H1 (cell line): Measurements from ENCODE around the gene SLC35D3. TPM values are rescaled to one million over a fixed set of nuclear protein-coding genes. Genes with fewer than 3 reads are reported as not detected.

Experiments
- CTCF ChIA-PET: fragments of 300-600 bp; sonication (Branson Sonifier 250); formaldehyde crosslinking; loops from one replicate; lab custom pipeline; 2021; ENCODE audit not compliant: partially characterized antibody; lab: Charles Lee
- POLR2A ChIA-PET: fragments of 300-600 bp; sonication (Branson Sonifier 250); formaldehyde crosslinking; loops from one replicate; lab custom pipeline; 2021; ENCODE audit warnings: inconsistent platforms; ENCODE audit not compliant: partially characterized antibody; lab: Charles Lee
- DNase-seq, 2 experiments: peaks; one replicate each; pipeline versions ENCODE4 v3.0.0 to v3.0.0-alpha.2; 2010 to 2022; ENCODE audit warnings: low spot score in 2 of 2, low read depth in 1 of 2, mixed read lengths in 1 of 2
- FAIRE-seq: peaks from 2 replicates; lab custom pipeline; 2011; peaks lifted over from hg19 to GRCh38; lab: Jason Lieb, UNC
- H2AFZ ChIP-seq: 2 replicates; pipeline ENCODE4 v1.8.1; 2012; ENCODE audit warnings: low read length, inconsistent platforms
- H2AK5ac ChIP-seq: 2 replicates; pipeline ENCODE4 v1.6.1; 2013; ENCODE audit warnings: low read depth, low read length
- H2BK120ac ChIP-seq: replicated peaks from 2 replicates; pipeline ENCODE3; 2013; ENCODE audit warnings: low read depth, low read length, inconsistent platforms
- H2BK12ac ChIP-seq: 2 replicates; pipeline ENCODE4 v1.6.1; 2013; ENCODE audit warnings: low read depth, low read length
- H2BK15ac ChIP-seq: 2 replicates; pipeline ENCODE4 v1.6.1; 2013; ENCODE audit warnings: low read length
- H2BK20ac ChIP-seq: 2 replicates; pipeline ENCODE4 v1.6.1; 2013; ENCODE audit warnings: low read length
- H2BK5ac ChIP-seq: 2 replicates; pipeline ENCODE4 v1.6.1; 2013; ENCODE audit warnings: low read depth, low read length
- H3K14ac ChIP-seq: 2 replicates; pipeline ENCODE4 v1.6.1; 2013; ENCODE audit warnings: inconsistent platforms; ENCODE audit not compliant: insufficient read length
- H3K18ac ChIP-seq: 2 replicates; pipeline ENCODE4 v1.6.1; 2013; ENCODE audit warnings: low read length; ENCODE audit errors: extremely low read depth
- H3K23ac ChIP-seq: 2 replicates; pipeline ENCODE4 v1.6.1; 2013; ENCODE audit warnings: inconsistent platforms; ENCODE audit not compliant: insufficient read length
- H3K23me2 ChIP-seq: 2 replicates; pipeline ENCODE4 v1.6.1; 2013; ENCODE audit warnings: low read depth, low read length
- H3K27ac ChIP-seq: 2 replicates; pipeline ENCODE4 v1.6.1; 2011; ENCODE audit warnings: low read depth, low read length, inconsistent platforms
- H3K27me3 ChIP-seq, 4 experiments: replicated peaks in 1 of 4; 1 replicate in 1 of 4; 2 replicates in 3 of 4; pipeline versions ENCODE4 v1.6.1 to v1.8.1; 2011 to 2013; ENCODE audit warnings: low read length in 3 of 4, mild to moderate bottlenecking in 3 of 4, inconsistent platforms in 2 of 4, mixed read lengths in 2 of 4, moderate library complexity in 1 of 4; ENCODE audit not compliant: control insufficient read depth in 3 of 4, insufficient read depth in 3 of 4; ENCODE audit errors: extremely low read depth in 1 of 4
- H3K36me3 ChIP-seq, 4 experiments: 2 replicates each; pipeline versions ENCODE4 v1.6.1 to v1.8.1; 2011 to 2013; ENCODE audit warnings: mild to moderate bottlenecking in 4 of 4, low read length in 3 of 4, moderate library complexity in 2 of 4, control low read depth in 1 of 4, inconsistent platforms in 1 of 4; ENCODE audit not compliant: insufficient read depth in 4 of 4, control insufficient read depth in 2 of 4
- H3K4ac ChIP-seq: replicated peaks from 2 replicates; pipeline ENCODE3; 2013; ENCODE audit warnings: low read length, low read depth, mixed read lengths, inconsistent platforms; ENCODE audit not compliant: insufficient read length
- H3K4me1 ChIP-seq, 4 experiments: replicated peaks in 1 of 4; 1 replicate in 1 of 4; 2 replicates in 3 of 4; pipeline versions ENCODE4 v1.6.1 to v1.8.1; 2011 to 2013; ENCODE audit warnings: low read length in 3 of 4, inconsistent platforms in 2 of 4, mixed read lengths in 1 of 4; ENCODE audit not compliant: insufficient read depth in 4 of 4, control insufficient read depth in 3 of 4
- H3K4me2 ChIP-seq, 2 experiments: 2 replicates each; pipeline versions ENCODE4 v1.6.1 to v1.8.1; 2011 to 2013; ENCODE audit warnings: low read depth in 2 of 2, low read length in 2 of 2, control low read depth in 1 of 2, inconsistent platforms in 1 of 2, mild to moderate bottlenecking in 1 of 2; ENCODE audit not compliant: insufficient read depth in 1 of 2
- H3K4me3 ChIP-seq, 4 experiments: fragments of 200-600, 300-600 bp in 1 of 4; sonication (generic), shearing (Covaris generic), sonication (Bioruptor Twin) in 1 of 4; 2 replicates each; pipeline versions ENCODE4 v1.5.1 to v1.8.1; 2011 to 2016; ENCODE audit warnings: low read length in 4 of 4, low read depth in 3 of 4, control low read depth in 2 of 4, inconsistent platforms in 2 of 4, mild to moderate bottlenecking in 2 of 4, mixed read lengths in 1 of 4, moderate library complexity in 1 of 4; ENCODE audit not compliant: insufficient read depth in 2 of 4; ENCODE audit errors: extremely low read depth in 1 of 4
- H3K56ac ChIP-seq: replicated peaks from 2 replicates; pipeline ENCODE3; 2013; ENCODE audit warnings: low read depth, mild to moderate bottlenecking, mixed read lengths, low read length, inconsistent platforms; ENCODE audit not compliant: insufficient read length
- H3K79me1 ChIP-seq: 2 replicates; pipeline ENCODE4 v1.6.1; 2013; ENCODE audit warnings: low read depth, low read length, control low read depth
- H3K79me2 ChIP-seq, 2 experiments: 2 replicates each; pipeline versions ENCODE4 v1.6.1 to v1.8.1; 2012 to 2013; ENCODE audit warnings: low read length in 2 of 2, mild to moderate bottlenecking in 2 of 2, inconsistent platforms in 1 of 2; ENCODE audit not compliant: insufficient read depth in 2 of 2, control insufficient read depth in 1 of 2
- H3K9ac ChIP-seq, 4 experiments: replicated peaks in 1 of 4; 1 replicate in 1 of 4; 2 replicates in 3 of 4; pipeline versions ENCODE4 v1.6.1 to v1.8.1; 2011 to 2013; ENCODE audit warnings: low read depth in 3 of 4, low read length in 3 of 4, control low read depth in 2 of 4, mild to moderate bottlenecking in 2 of 4, moderate library complexity in 2 of 4, inconsistent platforms in 1 of 4; ENCODE audit errors: extremely low read depth in 1 of 4
- H3K9me3 ChIP-seq, 2 experiments: 2 replicates each; pipeline versions ENCODE4 v1.6.1 to v1.8.1; 2012 to 2013; ENCODE audit warnings: mild to moderate bottlenecking in 2 of 2, moderate library complexity in 2 of 2, control low read depth in 1 of 2, inconsistent platforms in 1 of 2, low read depth in 1 of 2, low read length in 1 of 2, mixed read lengths in 1 of 2; ENCODE audit not compliant: insufficient read depth in 2 of 2
- H4K20me1 ChIP-seq, 2 experiments: replicated peaks in 1 of 2; 2 replicates each; pipeline versions ENCODE3 to v1.8.1; 2011 to 2013; ENCODE audit warnings: inconsistent platforms in 2 of 2, low read length in 2 of 2, mild to moderate bottlenecking in 1 of 2; ENCODE audit not compliant: insufficient read depth in 2 of 2, control insufficient read depth in 1 of 2
- H4K5ac ChIP-seq: 2 replicates; pipeline ENCODE4 v1.6.1; 2013; ENCODE audit warnings: low read length, low read depth, mixed read lengths, inconsistent platforms; ENCODE audit not compliant: insufficient read length
- H4K8ac ChIP-seq: 2 replicates; pipeline ENCODE4 v1.8.0; 2013; ENCODE audit warnings: mild to moderate bottlenecking, moderate library complexity, low read length, inconsistent platforms; ENCODE audit not compliant: insufficient read depth; ENCODE audit errors: extremely low read depth
- H4K91ac ChIP-seq: replicated peaks from 2 replicates; pipeline ENCODE3; 2013; ENCODE audit warnings: low read length, mixed read lengths, inconsistent platforms; ENCODE audit not compliant: insufficient read length
- ASH2L ChIP-seq: fragments of 200-600, 300-600 bp; sonication (generic); IDR thresholded peaks from one replicate; pipeline ENCODE4 v1.7.1; 2017; ENCODE audit warnings: low read length
- BRCA1 ChIP-seq: IDR thresholded peaks from 2 replicates; pipeline ENCODE4 v1.6.1; 2012; ENCODE audit warnings: low read depth, low read length, improper control_type of control experiment
- CEBPB ChIP-seq: IDR thresholded peaks from 2 replicates; pipeline ENCODE4 v1.6.1; 2012; ENCODE audit warnings: low read depth, low read length
- CTBP2 ChIP-seq: IDR thresholded peaks from 2 replicates; pipeline ENCODE4 v1.7.0; 2011; ENCODE audit warnings: borderline replicate concordance, mild to moderate bottlenecking, moderate library complexity, mixed read lengths, low read length; ENCODE audit not compliant: insufficient read depth, insufficient read length
- EP300 ChIP-seq, 2 experiments: IDR thresholded peaks; 1 replicate in 1 of 2; 2 replicates in 1 of 2; pipeline ENCODE4 v1.6.1; 2011 to 2012; ENCODE audit warnings: low read depth in 2 of 2, low read length in 2 of 2, mild to moderate bottlenecking in 2 of 2, borderline replicate concordance in 1 of 2, inconsistent platforms in 1 of 2, moderate library complexity in 1 of 2
- GABPA ChIP-seq: IDR thresholded peaks from 2 replicates; pipeline ENCODE4 v1.6.1; 2011; ENCODE audit warnings: mild to moderate bottlenecking, low read length, moderate library complexity, borderline replicate concordance; ENCODE audit not compliant: insufficient read depth
- HDAC2 ChIP-seq, 2 experiments: fragments of 300-600 bp in 1 of 2; sonication (generic) in 1 of 2; IDR thresholded peaks; 2 replicates each; pipeline ENCODE4 v1.6.1; 2011 to 2012; ENCODE audit warnings: low read depth in 2 of 2, low read length in 2 of 2, mild to moderate bottlenecking in 2 of 2, moderate library complexity in 2 of 2, borderline replicate concordance in 1 of 2, inconsistent platforms in 1 of 2
- KDM4A ChIP-seq: IDR thresholded peaks from one replicate; pipeline ENCODE4 v1.7.1; 2012; ENCODE audit warnings: low read depth, mild to moderate bottlenecking, moderate library complexity, low read length, inconsistent platforms; ENCODE audit not compliant: severe bottlenecking
- RXRA ChIP-seq: IDR thresholded peaks from 2 replicates; pipeline ENCODE4 v1.6.1; 2011; ENCODE audit warnings: low read depth, mild to moderate bottlenecking, low read length, moderate library complexity; ENCODE audit not compliant: insufficient read depth
- SIX5 ChIP-seq: IDR thresholded peaks from 2 replicates; pipeline ENCODE4 v1.6.1; 2011; ENCODE audit warnings: mild to moderate bottlenecking, low read depth, low read length
- TBP ChIP-seq: IDR thresholded peaks from 2 replicates; pipeline ENCODE4 v1.6.1; 2011; ENCODE audit warnings: low read depth, low read length, improper control_type of control experiment
- USF2 ChIP-seq: IDR thresholded peaks from 2 replicates; pipeline ENCODE4 v1.6.1; 2011; ENCODE audit warnings: low read length, improper control_type of control experiment
- ZNF274 ChIP-seq: IDR thresholded peaks from 2 replicates; pipeline ENCODE4 v1.7.0; 2012; ENCODE audit warnings: low read length, borderline replicate concordance; ENCODE audit errors: extremely low read depth
- WGBS, 2 experiments: shearing (Covaris generic) in 1 of 2; methylation state at CpG; one replicate each; pipeline versions ENCODE4 v1.1.6 to v1.1.7; 2013 to 2015; ENCODE audit warnings: low lambda C conversion rate in 2 of 2, mixed read lengths in 2 of 2, inconsistent platforms in 1 of 2, low coverage in 1 of 2, missing lambda C conversion rate in 1 of 2; ENCODE audit not compliant: insufficient replicate concordance in 2 of 2, insufficient coverage in 1 of 2, insufficient read length in 1 of 2; ENCODE audit errors: extremely low coverage in 1 of 2, missing lambda C conversion rate in 1 of 2; 5-methylcytosine and 5-hydroxymethylcytosine counted together
- polyA plus RNA-seq, 7 experiments: library from polyadenylated mRNA; depleted of rRNA in 3 of 7; stranded (reverse) in 5 of 7; unstranded in 2 of 7; fragments of >200 nt in 5 of 7; fragments of 200-250 nt in 2 of 7; gene quantifications; 1 replicate in 5 of 7; 2 replicates in 1 of 7; 4 replicates in 1 of 7; pipeline versions ENCODE4 v1.2.1 to v1.2.3, GENCODE V29; 2011 to 2013; ENCODE audit warnings: missing spikeins in 2 of 7, mixed read lengths in 2 of 7
- total RNA-seq: library from RNA; stranded (reverse); fragmentation: NEBNext Ultra II Directional; extraction: Animal tissue kit (Norgen Biotek cat#: 25700); gene quantifications from 2 replicates; pipeline ENCODE4 v1.2.1, GENCODE V29; 2021

The SLC35D3 gene
- total and polyA plus RNA-seq, 2 of the 8 experiments (the other 6 are each of a cell fraction or from before 2014, with no cell fraction given), result 0.27 to 0.39 TPM

GRCh38 chr6:136873748-136874147 lies 48.4 kb upstream of the SLC35D3 start:
- Histone ChIP-seq H4K91ac (no peak overlapping the region), H3K9ac (no peak overlapping the region), H3K27me3 (no peaks in the 10 kb centered on the region), H3K27ac (no peak overlapping the region), H3K23me2 (no peaks in the 10 kb centered on the region), H3K18ac (no peak overlapping the region), H3K79me2 (no peaks in the 10 kb centered on the region), H3K4me2 (no peak overlapping the region), H2BK12ac (no peak overlapping the region), H3K4ac (no peak overlapping the region), H3K4me1 (no peaks in the 10 kb centered on the region), H4K5ac (no peak overlapping the region), H3K4me3 (no peak overlapping the region), H2BK15ac (no peak overlapping the region), H3K56ac (no peak overlapping the region), H3K14ac (no peak overlapping the region), H2AFZ (no peak overlapping the region), H3K36me3 (peaks cover 0 to 9% (median 2%) of the 10 kb centered on the region in 4 experiments; a peak in 3 of 8 replicates), H2BK120ac (no peak overlapping the region), H3K23ac (no peak overlapping the region), H3K79me1 (no peaks in the 10 kb centered on the region), H3K9me3 (peaks cover 2 to 3% of the 10 kb centered on the region in 2 experiments; a peak in 1 of 4 replicates), H4K20me1 (no peaks in the 10 kb centered on the region), H4K8ac (no peak overlapping the region), H2BK5ac (no peak overlapping the region), H2AK5ac (no peak overlapping the region), H2BK20ac (no peak overlapping the region)
- DNase-seq (no peak), FAIRE-seq (no peak)
- WGBS, 2 experiments, result 95% methylated on average over 3 of the region's 3 CpGs; no CpG with 5 or more reads in 1 of the 2 experiments
- POLR2A ChIA-PET, result no interaction called here
- CTCF ChIA-PET, result no interaction called here
- TF ChIP-seq KDM4A (no peak), TBP (no peak), USF2 (no peak), EP300 (IDR thresholded peaks at IDR 0.05; ENCODE audit: borderline replicate concordance in 1 of 2, low read depth in 2 of 2, low read length in 2 of 2) (no peak), HDAC2 (IDR thresholded peaks at IDR 0.05; ENCODE audit: borderline replicate concordance in 1 of 2, low read depth in 2 of 2, low read length in 2 of 2) (no peak), ASH2L (no peak), SIX5 (no peak), ZNF274 (no peak), RXRA (no peak), GABPA (no peak), BRCA1 (no peak), CTBP2 (no peak), CEBPB (no peak)
